Hematopoietic multipotent progenitor cell treated with erythropoietin and hydrocortisone succinate and interleukin-3 and kit ligand, for 17 days (in vitro differentiated cells): Measurements from ENCODE around the gene LHX4.

Experiments
- DNase-seq: peaks from one replicate; pipeline ENCODE4 v3.0.0-alpha.2; 2015; ENCODE audit warnings: low spot score

The LHX4 gene

GRCh38 chr1:180299479-180300221 is 69.6 kb downstream of the LHX4 start:
- DNase-seq: no peak

- DNase-seq: no peak
Measured at GRCh38 chr1:180301135-180301742, 71.2 kb downstream of the LHX4 start.

DNA sequence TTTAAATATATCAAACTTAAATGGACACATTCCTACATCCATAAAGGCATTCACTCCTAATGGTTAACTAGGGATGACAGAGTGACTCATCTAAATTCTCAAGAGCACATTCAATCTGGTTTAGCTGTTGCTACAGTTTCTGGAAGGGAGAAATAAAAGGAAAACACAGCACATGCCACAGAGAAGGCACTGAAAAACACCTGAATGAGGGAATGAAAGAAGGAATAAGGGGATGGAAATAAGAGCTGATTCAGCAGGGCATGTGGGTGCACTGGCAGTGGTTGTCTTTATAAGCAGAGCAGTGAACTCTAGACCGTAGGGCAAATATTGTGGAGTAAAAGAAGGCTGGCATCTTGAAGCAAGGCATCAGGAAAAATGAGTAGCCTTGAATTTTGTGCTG is 79.3 kb downstream of the LHX4 start:
- DNase-seq: no peak

DNA sequence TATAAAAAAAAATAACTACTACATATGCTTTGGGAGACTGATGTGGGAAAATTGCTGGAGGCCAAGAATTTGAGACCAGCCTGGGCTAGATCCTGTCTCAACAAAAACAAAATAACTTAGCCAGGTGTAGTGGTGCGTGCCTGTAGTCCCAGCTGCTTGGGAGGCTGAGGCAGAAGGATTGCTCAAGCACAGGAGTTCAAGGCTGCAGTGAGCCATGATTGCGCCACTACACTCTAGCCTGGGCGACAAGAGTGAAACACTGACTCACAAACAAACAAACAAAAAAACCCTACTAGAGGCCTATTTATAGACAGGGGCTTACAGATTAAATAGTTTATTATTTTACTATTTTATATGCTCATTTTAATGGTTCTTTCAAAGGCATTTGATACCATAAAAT is 80.0 kb downstream of the LHX4 start:
- no peak for DNase-seq

GRCh38 chr1:180311011-180311730 is 81.1 kb downstream of the LHX4 start:
- DNase-seq: no peak

DNA sequence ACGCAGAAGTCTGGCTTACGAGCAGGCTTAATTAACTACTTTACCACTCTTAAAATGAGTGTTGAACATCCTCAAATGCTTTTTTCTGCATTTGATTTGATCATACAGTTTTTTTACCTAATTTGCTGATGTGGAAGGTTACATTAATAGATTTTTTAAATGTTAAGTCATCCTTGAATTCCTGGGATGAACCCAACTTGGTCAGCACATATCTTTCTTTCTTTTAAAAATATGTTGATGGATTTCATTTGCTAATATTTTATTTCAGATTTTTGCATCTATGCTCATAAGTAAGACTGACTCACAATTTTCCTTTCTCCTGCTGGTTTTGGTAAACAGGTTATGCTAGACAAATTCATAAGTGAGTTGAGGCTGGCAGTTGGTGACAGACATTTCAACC is 82.9 kb downstream of the LHX4 start:
- no peak for DNase-seq

- no peak for DNase-seq
Measured at GRCh38 chr1:180327089-180327488, 97.0 kb downstream of the LHX4 start.
